Muscle of leg (tissue), 11 donors: Measurements from ENCODE around the gene DCAKD. TPM values are rescaled to one million over a fixed set of nuclear protein-coding genes. Genes with fewer than 3 reads are reported as not detected.

ENCODE experiments used
- DNase-seq: peaks from one replicate; pipeline ENCODE4 v3.0.0; 2013
- H3K27ac ChIP-seq: one replicate; pipeline ENCODE4 v1.5.1; 2013; ENCODE audit warnings: mild to moderate bottlenecking, low read length, control low read depth
- H3K27me3 ChIP-seq: one replicate; pipeline ENCODE4 v1.6.1; 2013; ENCODE audit warnings: low read length; ENCODE audit not compliant: control insufficient read depth, insufficient read depth
- H3K36me3 ChIP-seq: one replicate; pipeline ENCODE4 v1.6.1; 2013; ENCODE audit warnings: low read length; ENCODE audit not compliant: control insufficient read depth, insufficient read depth
- H3K4me1 ChIP-seq: one replicate; pipeline ENCODE4 v1.6.1; 2013; ENCODE audit warnings: low read length; ENCODE audit not compliant: control insufficient read depth, insufficient read depth
- H3K4me3 ChIP-seq: one replicate; pipeline ENCODE4 v1.5.1; 2013; ENCODE audit warnings: low read length, control low read depth
- H3K9me3 ChIP-seq: replicated peaks from 2 replicates; pipeline ENCODE4 v1.6.1; 2013; ENCODE audit warnings: low read depth, low read length; ENCODE audit not compliant: control insufficient read depth
- WGBS: methylation state at CpG from one replicate; pipeline ENCODE4 v1.1.5; 2013; ENCODE audit warnings: missing lambda C conversion rate; ENCODE audit not compliant: insufficient coverage; 5-methylcytosine and 5-hydroxymethylcytosine counted together
- polyA plus RNA-seq, 8 donors: library from polyadenylated mRNA; unstranded; fragments of 120-200 nt; gene quantifications; one replicate each; pipeline versions ENCODE4 v1.2.1 to v1.2.3, GENCODE V29; 2013; ENCODE audit warnings: inconsistent platforms in 1 of 8, low replicate concordance in 1 of 8; ENCODE audit not compliant: insufficient read length in 8 of 8, insufficient read depth in 1 of 8
- total RNA-seq: library from RNA; stranded (reverse); fragments of 120-200 nt; gene quantifications from one replicate; pipeline ENCODE4 v1.2.4, GENCODE V29; 2013

DCAKD gene
- total and polyA plus RNA-seq, 9 donors: 27.2 to 40.1 (median 33.2) TPM

GRCh38 chr17:45018848-45019711 lies 32.4 kb downstream of the DCAKD start:
- H3K27ac ChIP-seq: no peak overlapping the region
- no peaks in the 10 kb centered on the region for H3K9me3 ChIP-seq
- peaks cover 45% of the 10 kb centered on the region for H3K4me1 ChIP-seq
- peaks cover 30% of the 10 kb centered on the region for H3K27me3 ChIP-seq
- 2% methylated on average over 79 of the region's 82 CpGs for WGBS
- peaks cover 6% of the 10 kb centered on the region for H3K36me3 ChIP-seq
- peak overlapping the region; percentile 38 for H3K4me3 ChIP-seq
- peak; percentile 75 for DNase-seq

- WGBS: 18% methylated on average over 2 of the region's 4 CpGs
- DNase-seq: no peak
- H3K9me3 ChIP-seq: no peaks in the 10 kb centered on the region
- peaks cover 48% of the 10 kb centered on the region for H3K4me1 ChIP-seq
- H3K4me3 ChIP-seq: peak overlapping the region; percentile 38
- peaks cover 30% of the 10 kb centered on the region for H3K27me3 ChIP-seq
- H3K27ac ChIP-seq: peak overlapping the region; percentile 10
- peaks cover under 1% of the 10 kb centered on the region for H3K36me3 ChIP-seq
Observed at GRCh38 chr17:45018514-45018847, 33.0 kb downstream of the DCAKD start.

GRCh38 chr17:45016823-45017222 lies 34.6 kb downstream of the DCAKD start:
- DNase-seq: no peak
- Histone ChIP-seq H3K4me1 (peaks cover 53% of the 10 kb centered on the region), H3K36me3 (no peaks in the 10 kb centered on the region), H3K27ac (no peak overlapping the region), H3K9me3 (no peaks in the 10 kb centered on the region), H3K4me3 (no peak overlapping the region), H3K27me3 (peaks cover 30% of the 10 kb centered on the region)
- WGBS: 71% methylated on average over 3 of the region's 5 CpGs

- no peak for DNase-seq
- Histone ChIP-seq H3K27ac (no peak overlapping the region), H3K36me3 (no peaks in the 10 kb centered on the region), H3K4me1 (peaks cover 47% of the 10 kb centered on the region), H3K4me3 (no peak overlapping the region), H3K9me3 (no peaks in the 10 kb centered on the region), H3K27me3 (peaks cover 24% of the 10 kb centered on the region)
- WGBS: 55% methylated on average over 3 of the region's 7 CpGs
Observed at GRCh38 chr17:45016237-45016636, 35.2 kb downstream of the DCAKD start.

GRCh38 chr17:45013021-45013997 lies 38.1 kb downstream of the DCAKD start:
- DNase-seq: peak; percentile 79
- Histone ChIP-seq H3K27ac (peak overlapping the region; percentile 66), H3K4me3 (no peak overlapping the region), H3K4me1 (peaks cover 24% of the 10 kb centered on the region), H3K9me3 (no peaks in the 10 kb centered on the region), H3K36me3 (no peaks in the 10 kb centered on the region), H3K27me3 (peaks cover 5% of the 10 kb centered on the region)
- 15% methylated on average over 11 of the region's 17 CpGs for WGBS

- 86% methylated on average over 1 of the region's 1 CpG for WGBS
Observed at GRCh38 chr17:45011767-45012166, 39.7 kb downstream of the DCAKD start.

GRCh38 chr17:45009676-45010467 lies 41.6 kb downstream of the DCAKD start:
- WGBS: 78% methylated on average over 6 of the region's 13 CpGs
- Histone ChIP-seq H3K4me1 (peaks cover 21% of the 10 kb centered on the region), H3K9me3 (no peaks in the 10 kb centered on the region), H3K36me3 (no peaks in the 10 kb centered on the region), H3K4me3 (no peak overlapping the region), H3K27ac (no peak overlapping the region), H3K27me3 (peaks cover 2% of the 10 kb centered on the region)
- DNase-seq: no peak

More at GRCh38 chr17:45011767-45012166, 39.7 kb downstream of the DCAKD start:
- Histone ChIP-seq H3K4me3 (no peak overlapping the region), H3K27me3 (peaks cover 2% of the 10 kb centered on the region), H3K27ac (no peak overlapping the region), H3K4me1 (peaks cover 21% of the 10 kb centered on the region), H3K9me3 (no peaks in the 10 kb centered on the region), H3K36me3 (no peaks in the 10 kb centered on the region)
- no peak for DNase-seq

- WGBS: 58% methylated on average over 8 of the region's 10 CpGs
- peaks cover 15% of the 10 kb centered on the region for H3K4me1 ChIP-seq
Observed at GRCh38 chr17:45008216-45008615, 43.2 kb downstream of the DCAKD start.

GRCh38 chr17:45006927-45007461 lies 44.4 kb downstream of the DCAKD start:
- Histone ChIP-seq H3K27me3 (peaks cover 2% of the 10 kb centered on the region), H3K27ac (no peak overlapping the region), H3K4me1 (peaks cover 6% of the 10 kb centered on the region), H3K4me3 (no peak overlapping the region), H3K9me3 (no peaks in the 10 kb centered on the region), H3K36me3 (no peaks in the 10 kb centered on the region)
- WGBS: 30% methylated on average over 1 of the region's 10 CpGs
- DNase-seq: no peak

More at GRCh38 chr17:45008216-45008615, 43.2 kb downstream of the DCAKD start:
- DNase-seq: no peak
- Histone ChIP-seq H3K27ac (no peak overlapping the region), H3K27me3 (peaks cover 2% of the 10 kb centered on the region), H3K36me3 (no peaks in the 10 kb centered on the region), H3K9me3 (no peaks in the 10 kb centered on the region), H3K4me3 (no peak overlapping the region)
